Nephron (organoid): ENCODE measurements around the gene TRIB2.
A peak's percentile ranks its signal among the peaks of the same experiment; 100 is the strongest.

ENCODE experiments used
- H3K27ac Mint-ChIP-seq, 3 experiments: 2 replicates each; pipeline ENCODE4 v1.8.0; 2020; ENCODE audit warnings: mixed read lengths in 3 of 3, mild to moderate bottlenecking in 2 of 3, moderate library complexity in 1 of 3
- H3K27me3 Mint-ChIP-seq: 2 replicates; pipeline ENCODE4 v1.8.0; 2021; ENCODE audit warnings: low read depth, mild to moderate bottlenecking, moderate library complexity, mixed read lengths
- H3K36me3 Mint-ChIP-seq: 2 replicates; pipeline ENCODE4 v1.8.0; 2020; ENCODE audit warnings: low read depth, mixed read lengths
- H3K4me1 Mint-ChIP-seq: 2 replicates; pipeline ENCODE4 v1.8.0; 2020; ENCODE audit warnings: mixed read lengths
- H3K4me3 Mint-ChIP-seq, 3 experiments: 2 replicates each; pipeline ENCODE4 v1.8.0; 2020; ENCODE audit warnings: mild to moderate bottlenecking in 3 of 3, mixed read lengths in 3 of 3, moderate library complexity in 2 of 3
- H3K9me3 Mint-ChIP-seq: 2 replicates; pipeline ENCODE4 v1.8.0; 2020; ENCODE audit warnings: mixed read lengths
- TF ChIP-seq, protein P1 (sequence below), 3 experiments: fragments of 200-600 bp; sonication (generic); IDR thresholded peaks; one replicate each; pipeline ENCODE4 v1.5.0; 2021; ENCODE audit warnings: antibody characterized with exemption in 3 of 3; ENCODE audit not compliant: unreplicated experiment in 3 of 3

Gene TRIB2

DNA sequence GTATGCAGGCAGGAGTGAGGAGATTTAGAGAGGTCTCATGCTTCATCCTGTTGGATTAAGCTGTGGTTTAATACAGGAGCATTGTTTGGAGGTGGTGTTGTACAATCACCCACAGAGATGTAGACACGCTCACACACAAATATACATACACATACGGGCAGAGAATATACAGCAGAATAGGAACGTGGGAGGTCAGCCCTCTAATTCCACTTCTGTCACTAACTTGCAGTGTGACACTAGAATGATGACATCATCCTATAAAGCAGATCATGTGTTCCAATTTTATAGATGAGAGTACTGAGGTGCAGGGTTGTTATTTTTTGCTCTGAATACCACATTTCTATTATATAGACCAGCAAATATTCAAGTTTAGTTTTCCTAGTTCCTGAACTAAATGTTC, 54.4 kb downstream of the TRIB2 start:
- Mint-ChIP-seq H3K36me3 (no peaks in the 10 kb centered on the region), H3K4me3 (no peak overlapping the region), H3K27me3 (no peaks in the 10 kb centered on the region), H3K27ac (peak overlapping the region; percentile 8 to 93 (median 52)), H3K4me1 (peaks cover 74% of the 10 kb centered on the region), H3K9me3 (no peaks in the 10 kb centered on the region)
- TF ChIP-seq, protein P1, sequence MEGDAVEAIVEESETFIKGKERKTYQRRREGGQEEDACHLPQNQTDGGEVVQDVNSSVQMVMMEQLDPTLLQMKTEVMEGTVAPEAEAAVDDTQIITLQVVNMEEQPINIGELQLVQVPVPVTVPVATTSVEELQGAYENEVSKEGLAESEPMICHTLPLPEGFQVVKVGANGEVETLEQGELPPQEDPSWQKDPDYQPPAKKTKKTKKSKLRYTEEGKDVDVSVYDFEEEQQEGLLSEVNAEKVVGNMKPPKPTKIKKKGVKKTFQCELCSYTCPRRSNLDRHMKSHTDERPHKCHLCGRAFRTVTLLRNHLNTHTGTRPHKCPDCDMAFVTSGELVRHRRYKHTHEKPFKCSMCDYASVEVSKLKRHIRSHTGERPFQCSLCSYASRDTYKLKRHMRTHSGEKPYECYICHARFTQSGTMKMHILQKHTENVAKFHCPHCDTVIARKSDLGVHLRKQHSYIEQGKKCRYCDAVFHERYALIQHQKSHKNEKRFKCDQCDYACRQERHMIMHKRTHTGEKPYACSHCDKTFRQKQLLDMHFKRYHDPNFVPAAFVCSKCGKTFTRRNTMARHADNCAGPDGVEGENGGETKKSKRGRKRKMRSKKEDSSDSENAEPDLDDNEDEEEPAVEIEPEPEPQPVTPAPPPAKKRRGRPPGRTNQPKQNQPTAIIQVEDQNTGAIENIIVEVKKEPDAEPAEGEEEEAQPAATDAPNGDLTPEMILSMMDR (IDR thresholded peaks at IDR 0.05; ENCODE audit: unreplicated experiment in 3 of 3): no peak

DNA sequence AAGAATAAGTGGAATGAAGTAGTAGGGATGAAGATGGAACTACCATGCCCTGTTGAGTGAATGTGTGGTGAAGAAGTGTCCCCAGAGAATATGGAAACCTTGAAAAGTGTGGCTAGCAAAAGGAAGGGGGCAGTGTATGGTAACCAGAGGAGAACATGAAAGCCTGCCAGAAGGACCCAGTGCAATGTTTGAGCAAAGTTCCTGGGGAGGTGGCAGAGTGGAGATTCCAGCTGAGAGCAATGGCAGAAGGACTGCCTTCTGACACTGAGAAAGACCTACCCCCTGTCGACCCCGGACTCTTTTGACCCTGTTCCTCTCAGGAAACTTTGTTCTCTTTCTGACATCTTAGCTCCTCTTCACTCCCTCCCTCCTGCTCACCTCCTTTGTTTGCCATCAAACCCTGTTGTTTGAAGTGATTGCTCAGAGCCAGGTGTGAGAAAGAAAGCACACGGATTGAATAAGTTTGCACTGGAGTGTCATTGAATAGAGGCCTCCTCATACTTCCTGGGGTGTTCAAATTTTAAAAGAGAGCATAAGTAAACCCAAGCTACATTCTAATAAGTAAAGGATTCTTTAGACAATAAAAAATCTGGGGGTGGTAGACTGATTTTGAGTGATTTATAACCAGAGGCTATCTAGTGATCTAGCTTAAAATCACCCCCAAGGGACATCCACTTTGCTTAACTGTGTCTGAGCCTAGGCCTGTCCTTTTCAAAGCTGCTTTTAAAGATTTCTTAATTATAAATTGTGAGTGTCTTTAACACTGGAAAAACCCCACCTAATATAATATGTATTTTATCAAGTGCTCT, 57.1 kb downstream of the TRIB2 start:
- Mint-ChIP-seq H3K36me3 (no peaks in the 10 kb centered on the region), H3K9me3 (no peaks in the 10 kb centered on the region), H3K27ac (peak overlapping the region; percentile 88 to 96 (median 93)), H3K27me3 (no peaks in the 10 kb centered on the region), H3K4me1 (peaks cover 68% of the 10 kb centered on the region), H3K4me3 (peak overlapping the region in 2 of 3 experiments; percentile 5 to 12)
- TF ChIP-seq, protein P1 (IDR thresholded peaks at IDR 0.05; ENCODE audit: unreplicated experiment in 3 of 3): no peak

DNA sequence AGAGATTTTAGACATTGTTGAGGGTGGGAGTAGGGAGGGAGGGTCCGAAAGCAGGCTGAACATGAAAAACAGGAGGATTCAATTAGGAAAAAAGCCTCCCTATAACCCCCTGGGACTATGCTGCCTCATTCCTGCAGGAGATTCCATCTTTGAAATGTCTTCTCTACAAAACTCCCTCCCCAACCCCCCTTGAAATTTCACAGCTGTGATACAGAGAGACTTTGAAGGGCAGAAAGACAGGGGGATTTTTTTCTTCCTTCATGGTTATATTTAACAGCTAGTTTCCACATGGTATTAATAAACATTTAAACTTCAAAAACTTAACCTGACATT, 57.6 kb downstream of the TRIB2 start:
- Mint-ChIP-seq H3K36me3 (no peaks in the 10 kb centered on the region), H3K27ac (peak overlapping the region; percentile 88 to 96 (median 93)), H3K4me3 (no peak overlapping the region), H3K9me3 (no peaks in the 10 kb centered on the region), H3K27me3 (no peaks in the 10 kb centered on the region), H3K4me1 (peaks cover 66% of the 10 kb centered on the region)
- TF ChIP-seq, protein P1 (IDR thresholded peaks at IDR 0.05; ENCODE audit: unreplicated experiment in 3 of 3): no peak

DNA sequence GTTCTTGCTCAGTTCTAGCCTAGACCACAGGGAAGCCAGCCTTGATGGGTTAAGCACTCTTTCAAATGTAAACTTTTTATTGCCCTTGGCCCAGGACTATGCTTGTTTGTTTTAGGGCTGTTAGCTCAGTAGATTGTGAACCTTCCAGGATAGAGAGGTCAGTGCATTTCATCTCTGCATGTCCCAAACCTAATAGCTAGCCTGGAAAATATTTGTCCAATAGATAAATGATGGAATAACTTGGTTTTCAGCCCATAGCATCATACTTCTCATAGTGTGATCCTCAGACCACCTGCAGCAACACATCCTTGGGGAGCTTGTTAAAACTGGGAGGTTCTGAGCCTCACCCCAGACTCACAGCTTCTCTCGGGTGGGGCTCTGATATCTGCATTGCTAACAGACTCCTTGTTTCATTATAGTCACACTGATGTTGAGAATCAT, 59.8 kb downstream of the TRIB2 start:
- Mint-ChIP-seq H3K27ac (peak overlapping the region; percentile 66 to 96 (median 74)), H3K27me3 (no peaks in the 10 kb centered on the region), H3K36me3 (no peaks in the 10 kb centered on the region), H3K4me1 (peaks cover 46% of the 10 kb centered on the region), H3K9me3 (no peaks in the 10 kb centered on the region), H3K4me3 (no peak overlapping the region)
- TF ChIP-seq, protein P1 (IDR thresholded peaks at IDR 0.05; ENCODE audit: unreplicated experiment in 3 of 3): no peak

DNA sequence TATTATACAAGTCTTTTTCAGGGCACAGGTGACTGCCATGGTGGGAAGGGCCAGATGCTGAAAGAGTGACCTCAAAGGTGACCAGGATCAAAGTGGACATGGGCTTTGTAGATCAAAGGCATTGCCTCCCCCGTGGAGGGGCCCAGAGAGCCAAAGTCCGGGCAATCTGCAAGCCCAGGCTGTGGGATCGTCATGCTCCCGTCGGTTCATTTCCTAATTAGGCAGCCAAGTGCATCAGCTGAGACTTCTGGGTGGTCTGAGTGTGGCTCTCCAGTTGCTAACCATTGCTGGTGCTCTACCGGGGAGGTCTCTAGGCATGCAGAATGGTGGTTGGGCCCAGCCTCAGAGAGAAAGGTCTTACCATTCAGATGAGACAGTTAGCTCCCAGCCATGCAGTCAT, 61.6 kb downstream of the TRIB2 start:
- TF ChIP-seq, protein P1 (IDR thresholded peaks at IDR 0.05; ENCODE audit: unreplicated experiment in 3 of 3): no peak
- Mint-ChIP-seq H3K4me3 (no peak overlapping the region), H3K4me1 (peaks cover 29% of the 10 kb centered on the region), H3K9me3 (peaks cover 2% of the 10 kb centered on the region), H3K27me3 (no peaks in the 10 kb centered on the region), H3K36me3 (no peaks in the 10 kb centered on the region), H3K27ac (peak overlapping the region; percentile 24 to 95 (median 82))
